Smooth muscle cell (in vitro differentiated cells): ENCODE results near the gene YTHDF1. TPM values are rescaled to one million over a fixed set of nuclear protein-coding genes. Genes with fewer than 3 reads are reported as not detected.

Experiments used
- DNase-seq: peaks from one replicate; lab custom pipeline; 2025; ENCODE audit not compliant: unreplicated experiment; lab: John Stamatoyannopoulos, UW
- H2AFZ ChIP-seq: fragments of 200-600 bp; sonication (generic); 2 replicates; pipeline ENCODE4 v1.6.0; 2016; ENCODE audit warnings: antibody characterized with exemption, low read depth, mild to moderate bottlenecking
- H3F3A ChIP-seq: fragments of 200-600 bp; sonication (generic); 2 replicates; pipeline ENCODE4 v1.6.0; 2017; ENCODE audit warnings: antibody characterized with exemption, low read depth
- H3K27ac ChIP-seq: fragments of 200-600 bp; sonication (generic); 2 replicates; pipeline ENCODE4 v1.5.1; 2016; ENCODE audit warnings: low read depth, mild to moderate bottlenecking
- H3K27me3 ChIP-seq: fragments of 200-600 bp; sonication (generic); 2 replicates; pipeline ENCODE4 v1.6.1; 2016; ENCODE audit warnings: low read depth, mild to moderate bottlenecking
- H3K36me3 ChIP-seq: fragments of 200-600 bp; sonication (generic); 2 replicates; pipeline ENCODE4 v1.5.1; 2016; ENCODE audit warnings: low read depth
- H3K4me1 ChIP-seq: fragments of 200-600 bp; sonication (generic); 2 replicates; pipeline ENCODE4 v1.5.1; 2016; ENCODE audit warnings: low read depth
- H3K4me2 ChIP-seq: fragments of 200-600 bp; sonication (generic); 2 replicates; pipeline ENCODE4 v1.6.0; 2016; ENCODE audit warnings: mild to moderate bottlenecking
- H3K4me3 ChIP-seq: fragments of 200-600 bp; sonication (generic); 2 replicates; pipeline ENCODE4 v1.5.1; 2016; ENCODE audit warnings: mild to moderate bottlenecking
- H3K79me2 ChIP-seq: fragments of 200-600 bp; sonication (generic); 2 replicates; pipeline ENCODE4 v1.6.0; 2016; ENCODE audit warnings: low read depth, mild to moderate bottlenecking
- H3K9ac ChIP-seq: fragments of 200-600 bp; sonication (generic); 2 replicates; pipeline ENCODE4 v1.6.0; 2016; ENCODE audit warnings: low read depth
- H3K9me3 ChIP-seq: fragments of 200-600 bp; sonication (generic); replicated peaks from 2 replicates; pipeline ENCODE4 v1.5.1; 2016; ENCODE audit warnings: low read depth
- H4K20me1 ChIP-seq: fragments of 200-600 bp; sonication (generic); 2 replicates; pipeline ENCODE4 v1.6.0; 2016; ENCODE audit warnings: low read depth
- CTCF ChIP-seq: fragments of 200-600 bp; sonication (generic); IDR thresholded peaks from 2 replicates; pipeline ENCODE4 v1.5.1; 2017; ENCODE audit warnings: borderline replicate concordance, mild to moderate bottlenecking, antibody characterized with exemption; ENCODE audit not compliant: insufficient read depth, poor library complexity, severe bottlenecking
- WGBS: methylation state at CpG from one replicate; pipeline ENCODE4 v1.1.7; 2016; ENCODE audit warnings: low lambda C conversion rate; 5-methylcytosine and 5-hydroxymethylcytosine counted together
- polyA plus RNA-seq: library from polyadenylated mRNA; unstranded; fragments of >200 nt; fragmentation: Nextera tagmentation; extraction: Ambion mirVana; gene quantifications from 2 replicates; pipeline ENCODE4 v1.2.1, GENCODE V29; 2016
- total RNA-seq: library from RNA; depleted of rRNA; stranded (reverse); fragments of >200 nt; gene quantifications from 2 replicates; pipeline ENCODE4 v1.2.3, GENCODE V29; 2014

The YTHDF1 gene
- total and polyA plus RNA-seq, 2 experiments from 2014 or later, result 28.2 to 35.8 TPM

- Histone ChIP-seq H4K20me1 (no peaks in the 10 kb centered on the region), H3K36me3 (no peaks in the 10 kb centered on the region), H3K27me3 (peaks cover 29% of the 10 kb centered on the region), H3K4me1 (peaks cover 33% of the 10 kb centered on the region), H3K27ac (no peak overlapping the region), H3F3A (no peaks in the 10 kb centered on the region), H3K79me2 (no peaks in the 10 kb centered on the region), H3K4me3 (no peak overlapping the region), H3K4me2 (no peak overlapping the region), H3K9me3 (no peaks in the 10 kb centered on the region), H2AFZ (no peak overlapping the region), H3K9ac (no peak overlapping the region)
- WGBS, result 100% methylated on average over 4 of the region's 4 CpGs
- no peak for DNase-seq
- TF ChIP-seq CTCF, result no peak
Observed at GRCh38 chr20:63256954-63257353, 41.0 kb upstream of the YTHDF1 start.

GRCh38 chr20:63255931-63256704 lies 40.2 kb upstream of the YTHDF1 start:
- no peak overlapping the region for H2AFZ ChIP-seq
- H3K27me3 ChIP-seq, result peaks cover 29% of the 10 kb centered on the region
- H3K79me2 ChIP-seq, result no peaks in the 10 kb centered on the region
- no peaks in the 10 kb centered on the region for H3F3A ChIP-seq
- H3K4me1 ChIP-seq, result peaks cover 26% of the 10 kb centered on the region
- TF ChIP-seq CTCF, result no peak
- 67% methylated on average over 31 of the region's 31 CpGs for WGBS
- H3K4me3 ChIP-seq, result no peak overlapping the region
- H3K27ac ChIP-seq, result peak overlapping the region; percentile 46
- H3K9ac ChIP-seq, result no peak overlapping the region
- no peaks in the 10 kb centered on the region for H4K20me1 ChIP-seq
- H3K4me2 ChIP-seq, result no peak overlapping the region
- no peak for DNase-seq
- no peaks in the 10 kb centered on the region for H3K9me3 ChIP-seq
- no peaks in the 10 kb centered on the region for H3K36me3 ChIP-seq

GRCh38 chr20:63254606-63255384 lies 38.9 kb upstream of the YTHDF1 start:
- no peaks in the 10 kb centered on the region for H4K20me1 ChIP-seq
- no peak for TF ChIP-seq CTCF
- peaks cover 29% of the 10 kb centered on the region for H3K27me3 ChIP-seq
- H3K4me2 ChIP-seq, result peak overlapping the region; percentile 94
- H3K9me3 ChIP-seq, result no peaks in the 10 kb centered on the region
- no peak overlapping the region for H3K27ac ChIP-seq
- no peaks in the 10 kb centered on the region for H3K36me3 ChIP-seq
- H2AFZ ChIP-seq, result no peak overlapping the region
- WGBS, result 15% methylated on average over 38 of the region's 56 CpGs
- DNase-seq, result no peak
- H3K9ac ChIP-seq, result no peak overlapping the region
- no peaks in the 10 kb centered on the region for H3K79me2 ChIP-seq
- H3K4me1 ChIP-seq, result peaks cover 23% of the 10 kb centered on the region
- peak overlapping the region; percentile 58 for H3K4me3 ChIP-seq
- no peaks in the 10 kb centered on the region for H3F3A ChIP-seq
